HCT116 (cell line): ENCODE results near the gene PHF21B. TPM values are rescaled to one million over a fixed set of nuclear protein-coding genes. Genes with fewer than 3 reads are reported as not detected.

Experiments
- ATAC-seq: fragments of 200-7000 bp; cut with Tn5 transposase; 2 replicates; pipeline ENCODE4 v1.9.1; 2020; ENCODE audit warnings: mild to moderate bottlenecking, moderate library complexity
- BruUV-seq: library from RNA; stranded (reverse); fragments of 400-500 nt; replicated peaks from 2 replicates; lab custom pipeline; 2021; lab: Mats Ljungman, UMichigan
- CTCF ChIA-PET: fragments of 300-600 bp; sonication (Branson Sonifier 250); formaldehyde crosslinking; loops from one replicate; lab custom pipeline; 2021; ENCODE audit warnings: antibody characterized with exemption; lab: Charles Lee
- POLR2A ChIA-PET: fragments of 300-600, 350-600 bp; sonication (Branson Sonifier 250); formaldehyde crosslinking; loops from one replicate; lab custom pipeline; 2021; ENCODE audit warnings: antibody characterized with exemption; lab: Charles Lee
- RAD21 ChIA-PET, 2 experiments: fragments of 300-600 bp; sonication (Branson Sonifier 250); formaldehyde crosslinking; loops; one replicate each; lab custom pipeline; 2023; ENCODE audit warnings: low total read pairs in 2 of 2; ENCODE audit not compliant: uncharacterized antibody in 2 of 2, unreplicated experiment in 2 of 2, low non-redundant PET in 1 of 2; lab: Charles Lee
- DNase-seq: peaks from one replicate; pipeline ENCODE4 v3.0.0-alpha.2; 2010; ENCODE audit warnings: low read depth, low spot score
- H2AFZ ChIP-seq: fragments of 200-600 bp; shearing (Covaris generic), sonication (generic); 2 replicates; pipeline ENCODE4 v1.6.1; 2017; ENCODE audit warnings: low read depth, mixed run types, mixed read lengths, antibody characterized with exemption, low read length; ENCODE audit not compliant: poor library complexity, severe bottlenecking
- H3K27ac ChIP-seq: 2 replicates; pipeline ENCODE4 v1.5.1; 2012; ENCODE audit warnings: low read depth, low read length
- H3K27me3 ChIP-seq: fragments of 200-600 bp; sonication (generic); 2 replicates; pipeline ENCODE4 v1.6.1; 2016; ENCODE audit warnings: mixed run types, low read length, mixed read lengths; ENCODE audit not compliant: insufficient read depth
- H3K36me3 ChIP-seq, 2 experiments: fragments of 200-500 bp in 1 of 2; fragments of 200-600 bp in 1 of 2; sonication (Bioruptor generic) in 1 of 2; sonication (generic) in 1 of 2; 2 replicates each; pipeline versions ENCODE4 v1.5.1 to v1.6.1; 2014 to 2016; ENCODE audit warnings: low read length in 2 of 2, inconsistent platforms in 1 of 2, mixed read lengths in 1 of 2, mixed run types in 1 of 2; ENCODE audit not compliant: insufficient read depth in 2 of 2, control insufficient read depth in 1 of 2
- H3K4me1 ChIP-seq, 2 experiments: fragments of 200-600 bp in 1 of 2; sonication (generic) in 1 of 2; 2 replicates each; pipeline versions ENCODE4 v1.5.1 to v1.6.1; 2012 to 2017; ENCODE audit warnings: low read length in 2 of 2, inconsistent platforms in 1 of 2, mild to moderate bottlenecking in 1 of 2, mixed read lengths in 1 of 2, mixed run types in 1 of 2, moderate library complexity in 1 of 2; ENCODE audit not compliant: insufficient read depth in 2 of 2, control insufficient read depth in 1 of 2
- H3K4me2 ChIP-seq: fragments of 200-600 bp; sonication (generic); 2 replicates; pipeline ENCODE4 v1.6.1; 2017; ENCODE audit warnings: mixed run types, low read length, mixed read lengths
- H3K4me3 ChIP-seq, 2 experiments: fragments of 200-600 bp in 1 of 2; sonication (generic) in 1 of 2; replicated peaks in 1 of 2; 2 replicates each; pipeline ENCODE4 v1.5.1; 2011 to 2016; ENCODE audit warnings: low read length in 2 of 2, control low read depth in 1 of 2, low read depth in 1 of 2, mild to moderate bottlenecking in 1 of 2, mixed read lengths in 1 of 2, mixed run types in 1 of 2
- H3K79me2 ChIP-seq: fragments of 200-600 bp; sonication (generic); 2 replicates; pipeline ENCODE4 v1.6.1; 2017; ENCODE audit warnings: mild to moderate bottlenecking, mixed run types, low read length, moderate library complexity, mixed read lengths; ENCODE audit not compliant: insufficient read depth
- H3K9ac ChIP-seq: fragments of 200-600 bp; sonication (generic); 2 replicates; pipeline ENCODE4 v1.6.1; 2016; ENCODE audit warnings: low read length, mixed read lengths
- H3K9me2 ChIP-seq: fragments of 200-600 bp; sonication (generic), shearing (Covaris generic); 2 replicates; pipeline ENCODE4 v1.6.1; 2017; ENCODE audit warnings: mixed run types, mild to moderate bottlenecking, moderate library complexity; ENCODE audit not compliant: insufficient read depth
- H3K9me3 ChIP-seq, 2 experiments: fragments of 200-500 bp in 1 of 2; fragments of 200-600 bp in 1 of 2; sonication (Bioruptor generic) in 1 of 2; sonication (generic) in 1 of 2; 2 replicates each; pipeline ENCODE4 v1.6.1; 2014 to 2017; ENCODE audit warnings: low read length in 2 of 2, mixed read lengths in 2 of 2, inconsistent platforms in 1 of 2, low read depth in 1 of 2, mild to moderate bottlenecking in 1 of 2, mixed run types in 1 of 2, moderate library complexity in 1 of 2; ENCODE audit not compliant: control insufficient read depth in 1 of 2, insufficient read depth in 1 of 2
- H4K20me1 ChIP-seq: fragments of 200-600 bp; sonication (generic), shearing (Covaris generic); 2 replicates; pipeline ENCODE4 v1.6.1; 2017; ENCODE audit warnings: mixed run types, mild to moderate bottlenecking, moderate library complexity; ENCODE audit not compliant: insufficient read depth
- CBX3 ChIP-seq: IDR thresholded peaks from 2 replicates; pipeline ENCODE4 v1.6.1; 2012; ENCODE audit warnings: low read depth
- CEBPB ChIP-seq: IDR thresholded peaks from 2 replicates; pipeline ENCODE4 v1.6.1; 2012; ENCODE audit warnings: low read depth
- CTCF ChIP-seq, 3 experiments: fragments of 200-600 bp in 1 of 3; sonication (generic) in 1 of 3; IDR thresholded peaks in 2 of 3; conservative IDR thresholded peaks in 1 of 3; 2 replicates each; pipeline ENCODE4 v1.5.1; 2012 to 2017; ENCODE audit warnings: low read depth in 2 of 3, low read length in 2 of 3, antibody characterized with exemption in 1 of 3, borderline replicate concordance in 1 of 3, control low read depth in 1 of 3, mild to moderate bottlenecking in 1 of 3, mixed read lengths in 1 of 3, mixed run types in 1 of 3, moderate library complexity in 1 of 3; ENCODE audit not compliant: insufficient read depth in 1 of 3
- ELF1 ChIP-seq: IDR thresholded peaks from 2 replicates; pipeline ENCODE4 v1.6.1; 2012; ENCODE audit warnings: low read depth, borderline replicate concordance
- EZH2 ChIP-seq: fragments of 200-600 bp; sonication (generic); IDR thresholded peaks from 2 replicates; pipeline ENCODE4 v1.6.1; 2017; ENCODE audit warnings: antibody characterized with exemption, mixed run types
- EZH2phosphoT487 ChIP-seq: fragments of 200-600 bp; IDR thresholded peaks from 2 replicates; pipeline ENCODE4 v1.6.1; 2018; ENCODE audit warnings: antibody characterized with exemption, borderline replicate concordance
- MAX ChIP-seq: IDR thresholded peaks from 2 replicates; pipeline ENCODE4 v1.6.1; 2012
- RAD21 ChIP-seq: IDR thresholded peaks from 2 replicates; pipeline ENCODE4 v1.6.1; 2012; ENCODE audit warnings: low read depth, mild to moderate bottlenecking
- SIN3A ChIP-seq: IDR thresholded peaks from 2 replicates; pipeline ENCODE4 v1.6.1; 2012; ENCODE audit warnings: low read depth
- SP1 ChIP-seq: IDR thresholded peaks from 2 replicates; pipeline ENCODE4 v1.6.1; 2012; ENCODE audit warnings: low read depth
- ZBTB33 ChIP-seq: IDR thresholded peaks from 2 replicates; pipeline ENCODE4 v1.6.1; 2011; ENCODE audit warnings: mild to moderate bottlenecking, low read length, moderate library complexity; ENCODE audit not compliant: insufficient replicate concordance; ENCODE audit errors: extremely low read depth
- ZFX ChIP-seq: fragments of 450-650 bp; IDR thresholded peaks from 2 replicates; pipeline ENCODE4 v1.6.1; 2017
- intact Hi-C: fragments of 100-400 bp; cut with micrococcal nuclease; formaldehyde crosslinking; loops from 2 replicates; pipeline ENCODE4 v1.10.0; 2022
- total RNA-seq: library from RNA; stranded (reverse); gene quantifications from one replicate; pipeline ENCODE4 v1.2.1, GENCODE V29; 2021; ENCODE audit not compliant: unreplicated experiment
- TF ChIP-seq, protein P1 (sequence below): IDR thresholded peaks from 2 replicates; pipeline ENCODE4 v1.6.1; 2012

PHF21B gene
- total RNA-seq, 1 experiment from 2014 or later: not detected

DNA sequence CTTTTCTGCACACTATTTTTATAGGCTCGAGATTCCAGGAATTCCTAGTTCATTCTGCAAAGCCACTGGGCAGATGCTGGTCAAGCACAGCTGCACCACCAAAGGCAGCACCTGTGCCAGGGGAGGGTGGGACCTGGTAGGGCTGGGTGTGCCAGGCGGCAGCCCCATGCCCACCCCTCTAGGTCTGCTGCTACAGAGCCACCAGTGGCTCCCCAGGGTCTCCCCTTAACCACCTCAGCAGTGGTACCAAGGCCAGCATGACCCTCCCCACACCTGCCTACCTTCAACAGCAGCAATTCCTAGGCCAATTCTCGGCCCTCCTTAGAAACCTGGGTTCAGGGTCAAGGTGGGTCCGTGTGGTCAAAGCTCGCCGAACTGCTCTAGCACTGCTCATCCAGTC is 39.5 kb downstream of the PHF21B start (continued):
- TF ChIP-seq RAD21: no peak
- TF ChIP-seq ELF1: no peak
- TF ChIP-seq EZH2phosphoT487: no peak
- no peak for TF ChIP-seq SP1
- TF ChIP-seq, protein P1, sequence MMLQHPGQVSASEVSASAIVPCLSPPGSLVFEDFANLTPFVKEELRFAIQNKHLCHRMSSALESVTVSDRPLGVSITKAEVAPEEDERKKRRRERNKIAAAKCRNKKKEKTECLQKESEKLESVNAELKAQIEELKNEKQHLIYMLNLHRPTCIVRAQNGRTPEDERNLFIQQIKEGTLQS: no peak
- no peak for TF ChIP-seq ZFX

GRCh38 chr22:44969817-44970216 is 40.0 kb downstream of the PHF21B start:
- Histone ChIP-seq H3K4me3 (no peak overlapping the region), H3K4me1 (no peaks in the 10 kb centered on the region), H3K27ac (no peak overlapping the region), H3K36me3 (no peaks in the 10 kb centered on the region)
- TF ChIP-seq EZH2 (no peak), MAX (no peak), CEBPB (no peak)
- TF ChIP-seq, all 23 proteins: peak for 0
- CTCF ChIA-PET: no interaction called here
- H2AFZ ChIP-seq: no peak overlapping the region
- no peak overlapping the region for H3K4me2 ChIP-seq
- H4K20me1 ChIP-seq: no peaks in the 10 kb centered on the region
- no peaks in the 10 kb centered on the region for H3K9me2 ChIP-seq
- BruUV-seq: no TSS peak
- no peak for DNase-seq
- POLR2A ChIA-PET: no interaction called here
- peaks cover 31% of the 10 kb centered on the region for H3K27me3 ChIP-seq
- intact Hi-C loops: no loop called here
- RAD21 ChIA-PET: no interaction called here
- H3K9me3 ChIP-seq: no peaks in the 10 kb centered on the region
- ATAC-seq: no peak
- H3K79me2 ChIP-seq: no peaks in the 10 kb centered on the region
- no peak overlapping the region for H3K9ac ChIP-seq

GRCh38 chr22:44968736-44969135 is 41.1 kb downstream of the PHF21B start:
- no TSS peak for BruUV-seq
- no peaks in the 10 kb centered on the region for H3K79me2 ChIP-seq
- H3K4me2 ChIP-seq: no peak overlapping the region
- H3K36me3 ChIP-seq: no peaks in the 10 kb centered on the region
- intact Hi-C loops: no loop called here
- POLR2A ChIA-PET: interaction anchor here (1.2 kb wide), 1 partner anchor 10 kb away, joined by 3 read pairs; no protein-coding TSS in a partner anchor
- RAD21 ChIA-PET: no interaction called here
- H2AFZ ChIP-seq: no peak overlapping the region
- ATAC-seq: peak; percentile 69
- no peaks in the 10 kb centered on the region for H3K4me1 ChIP-seq
- DNase-seq: no peak
- 0 out of 2 replicates have a peak, but pooled peaks have one; percentile 5 for TF ChIP-seq RAD21
- peak in 2 of 3 experiments; percentile 45 to 46; a peak in 4 of 6 replicates for TF ChIP-seq CTCF (IDR thresholded peaks at IDR 0.05 in 2 of 3, conservative IDR thresholded peaks at IDR 0.05 in 1 of 3; ENCODE audit: borderline replicate concordance in 1 of 3, insufficient read depth in 1 of 3, low read depth in 2 of 3, low read length in 2 of 3)
- TF ChIP-seq SIN3A: no peak
- no peak for TF ChIP-seq CBX3
- no peak for TF ChIP-seq ELF1
- no peak for TF ChIP-seq EZH2
- TF ChIP-seq ZBTB33: no peak
- H3K9ac ChIP-seq: no peak overlapping the region
- peaks cover 29% of the 10 kb centered on the region for H3K27me3 ChIP-seq
- H4K20me1 ChIP-seq: no peaks in the 10 kb centered on the region
- no peak overlapping the region for H3K27ac ChIP-seq
- no peak overlapping the region for H3K4me3 ChIP-seq
- no peaks in the 10 kb centered on the region for H3K9me2 ChIP-seq
- CTCF ChIA-PET: interaction anchor here (0.7 to 1.4 kb wide), 4 partner anchors 9 to 115 kb away, joined by 3 to 6 read pairs (median 4); no protein-coding TSS in a partner anchor
- no peaks in the 10 kb centered on the region for H3K9me3 ChIP-seq
